ENCODE measurements around the gene TARS1. TPM values are rescaled to one million over a fixed set of nuclear protein-coding genes. Genes with fewer than 3 reads are reported as not detected.

The TARS1 gene
- total and polyA plus RNA-seq, 2 donors from 2014 or later, result 66.0 to 99.5 TPM

GRCh38 chr5:33460210-33460609, 19.4 kb downstream of the TARS1 start:
- Histone ChIP-seq H3K4me1 (ENCODE audit: control insufficient read depth in 2 of 3, insufficient read depth in 2 of 3, low read depth in 1 of 3, low read length in 3 of 3) (no peaks in the 10 kb centered on the region), H3K9me3 (ENCODE audit: control insufficient read depth in 2 of 3, insufficient read depth in 1 of 3, low read length in 3 of 3) (no peaks in the 10 kb centered on the region), H3K4me3 (ENCODE audit: low read length in 3 of 3) (no peak overlapping the region), H3K27me3 (ENCODE audit: control insufficient read depth, insufficient read depth, low read length) (no peaks in the 10 kb centered on the region), H3K9ac (ENCODE audit: low read length in 3 of 3) (no peak overlapping the region), H3K27ac (ENCODE audit: low read depth in 2 of 2, low read length in 2 of 2) (no peak overlapping the region), H3K36me3 (ENCODE audit: control insufficient read depth in 2 of 3, insufficient read depth in 3 of 3, low read length in 3 of 3) (peaks cover 6 to 72% (median 53%) of the 10 kb centered on the region in 3 donors)
- intact Hi-C loops (cut with DNase I), result no loop called here
- DNase-seq (no peak), FAIRE-seq (no peak)
- no peak for TF ChIP-seq CTCF (IDR thresholded peaks at IDR 0.05; ENCODE audit: borderline replicate concordance, extremely low read depth, insufficient read depth)

GRCh38 chr5:33462456-33462855, 21.7 kb downstream of the TARS1 start:
- intact Hi-C loops (cut with DNase I), result no loop called here
- no peak for TF ChIP-seq CTCF (IDR thresholded peaks at IDR 0.05; ENCODE audit: borderline replicate concordance, extremely low read depth, insufficient read depth)
- no peak for DNase-seq
- Histone ChIP-seq H3K9ac (ENCODE audit: low read length in 3 of 3) (no peak overlapping the region), H3K27me3 (ENCODE audit: control insufficient read depth, insufficient read depth, low read length) (no peaks in the 10 kb centered on the region), H3K4me1 (ENCODE audit: control insufficient read depth in 2 of 3, insufficient read depth in 2 of 3, low read depth in 1 of 3, low read length in 3 of 3) (no peaks in the 10 kb centered on the region), H3K4me3 (ENCODE audit: low read length in 3 of 3) (no peak overlapping the region), H3K27ac (ENCODE audit: low read depth in 2 of 2, low read length in 2 of 2) (no peak overlapping the region), H3K36me3 (ENCODE audit: control insufficient read depth in 2 of 3, insufficient read depth in 3 of 3, low read length in 3 of 3) (peaks cover 4 to 66% (median 54%) of the 10 kb centered on the region in 3 donors), H3K9me3 (ENCODE audit: control insufficient read depth in 2 of 3, insufficient read depth in 1 of 3, low read length in 3 of 3) (no peaks in the 10 kb centered on the region)
- FAIRE-seq, result no peak

DNA sequence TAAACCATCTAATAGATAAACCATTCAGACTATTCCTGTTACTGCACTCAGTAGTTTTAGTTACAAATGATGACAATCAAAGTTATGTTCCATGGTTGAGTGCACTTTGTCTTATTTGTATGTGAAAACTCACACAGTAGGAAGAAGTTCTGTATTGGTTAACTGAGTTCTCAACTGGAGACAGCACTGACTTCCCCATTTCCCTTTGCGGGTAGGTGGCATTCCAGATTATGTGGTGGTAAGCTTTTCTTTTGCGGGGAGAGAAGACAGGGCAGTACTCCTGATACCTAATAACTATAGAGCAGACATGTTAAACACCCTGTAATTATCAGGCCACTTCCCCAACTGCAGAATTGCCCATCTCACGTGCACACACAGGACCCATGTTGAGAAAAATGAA, 24.4 kb downstream of the TARS1 start:
- no peaks in the 10 kb centered on the region for H3K9me3 ChIP-seq (ENCODE audit: control insufficient read depth in 2 of 3, insufficient read depth in 1 of 3, low read length in 3 of 3)

More for the DNA sequence above, 24.4 kb downstream of the TARS1 start:
- Histone ChIP-seq H3K4me3 (ENCODE audit: low read length in 3 of 3) (no peak overlapping the region), H3K27ac (ENCODE audit: low read depth in 2 of 2, low read length in 2 of 2) (no peak overlapping the region), H3K27me3 (ENCODE audit: control insufficient read depth, insufficient read depth, low read length) (no peaks in the 10 kb centered on the region), H3K36me3 (ENCODE audit: control insufficient read depth in 2 of 3, insufficient read depth in 3 of 3, low read length in 3 of 3) (peaks cover 6 to 51% (median 48%) of the 10 kb centered on the region in 3 donors), H3K4me1 (ENCODE audit: control insufficient read depth in 2 of 3, insufficient read depth in 2 of 3, low read depth in 1 of 3, low read length in 3 of 3) (no peaks in the 10 kb centered on the region), H3K9ac (ENCODE audit: low read length in 3 of 3) (no peak overlapping the region)
- DNase-seq (no peak), FAIRE-seq (no peak)
- TF ChIP-seq CTCF (IDR thresholded peaks at IDR 0.05; ENCODE audit: borderline replicate concordance, extremely low read depth, insufficient read depth), result no peak
- intact Hi-C loops (cut with DNase I), result no loop called here
